GM21381 (cell line): ENCODE data around the gene ZFP28.

Experiments
- ATAC-seq: cut with Tn5 transposase; IDR thresholded peaks from one replicate; pipeline ENCODE4 v1.9.1; 2021; ENCODE audit warnings: mild to moderate bottlenecking, moderate library complexity; ENCODE audit not compliant: unreplicated experiment

ZFP28 gene

DNA sequence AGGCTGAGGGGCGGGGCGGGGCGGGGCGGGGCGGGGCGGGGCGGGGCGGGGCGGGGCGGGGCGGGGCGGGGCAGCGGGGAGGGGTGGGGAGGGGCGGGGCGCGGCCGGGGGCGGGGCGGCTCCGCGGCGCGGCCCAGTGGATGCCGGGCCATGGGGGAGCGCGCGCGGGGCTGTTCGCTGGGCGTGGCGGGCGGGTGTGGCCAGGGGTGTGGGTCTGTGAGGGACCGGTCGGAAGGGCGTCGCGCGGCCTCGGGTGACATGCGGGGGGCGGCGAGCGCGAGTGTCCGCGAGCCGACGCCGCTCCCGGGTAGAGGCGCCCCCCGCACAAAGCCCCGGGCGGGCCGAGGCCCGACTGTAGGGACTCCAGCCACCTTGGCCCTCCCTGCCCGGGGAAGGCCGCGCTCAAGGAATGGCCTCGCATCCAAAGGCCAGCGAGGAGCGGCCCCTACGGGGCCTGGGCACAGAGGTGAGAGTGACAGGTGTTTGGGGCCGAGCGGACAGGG is at the start of gene ZFP28:
Gene ZFP28, plus strand, starts transcription at position 188 of the 503 bp plus-strand sequence. Its CDS starts 71 bp downstream, at position 259.
- peak; percentile 46 for ATAC-seq

DNA sequence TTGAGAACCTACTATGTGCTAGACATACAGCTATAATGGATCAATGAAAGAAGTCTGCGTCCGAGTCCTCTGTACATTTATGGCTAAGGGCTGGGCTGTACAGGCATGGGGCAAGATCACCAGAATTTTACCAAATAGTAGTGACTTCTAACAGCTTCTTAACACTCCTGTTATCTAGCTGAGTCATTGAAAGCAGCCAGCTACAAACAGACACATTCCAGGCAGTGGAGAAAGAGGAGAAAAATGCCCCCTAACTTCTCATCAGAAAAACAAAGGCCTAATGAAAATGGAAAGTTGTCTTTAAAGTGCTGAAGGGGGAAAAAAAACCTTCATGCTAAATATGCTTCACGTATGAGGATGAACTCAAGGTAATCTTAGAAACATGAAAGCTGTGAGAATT is 47.3 kb upstream of the ZFP28 start:
- ATAC-seq, result no peak

- no peak for ATAC-seq
Observed at GRCh38 chr19:56504581-56504980, 34.2 kb upstream of the ZFP28 start.

- no peak for ATAC-seq
Observed at GRCh38 chr19:56507446-56508289, 31.1 kb upstream of the ZFP28 start, which contains the start of gene ZNF471. Gene ZNF471 (plus strand): TSS chr19:56507855. CDS start chr19:56511572, 3,717 bp downstream.

DNA sequence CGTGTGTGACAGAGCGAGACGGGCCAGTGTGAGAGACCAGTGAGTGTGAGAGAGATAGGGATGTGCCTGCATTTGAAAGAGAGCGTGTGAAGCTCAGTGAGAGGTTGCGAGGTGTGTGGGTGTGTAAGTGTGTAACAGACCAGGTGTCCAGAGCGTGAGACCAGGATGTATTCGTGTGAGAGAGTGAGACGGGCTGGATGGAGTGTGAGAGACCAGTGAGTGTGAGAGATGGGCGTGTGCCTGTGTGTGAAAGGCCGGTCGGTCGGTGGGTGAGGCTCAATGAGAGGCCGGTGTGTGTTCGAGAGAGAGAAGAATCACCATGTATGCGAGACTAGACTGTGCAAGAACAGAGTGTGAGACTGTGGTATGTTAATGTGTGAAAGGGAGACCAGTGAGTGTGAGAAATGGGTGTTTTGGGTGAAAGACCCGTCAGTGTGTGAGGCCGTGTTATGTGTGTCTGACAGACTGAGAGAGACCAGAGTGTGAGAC is 30.4 kb upstream of the ZFP28 start:
- ATAC-seq, result no peak

DNA sequence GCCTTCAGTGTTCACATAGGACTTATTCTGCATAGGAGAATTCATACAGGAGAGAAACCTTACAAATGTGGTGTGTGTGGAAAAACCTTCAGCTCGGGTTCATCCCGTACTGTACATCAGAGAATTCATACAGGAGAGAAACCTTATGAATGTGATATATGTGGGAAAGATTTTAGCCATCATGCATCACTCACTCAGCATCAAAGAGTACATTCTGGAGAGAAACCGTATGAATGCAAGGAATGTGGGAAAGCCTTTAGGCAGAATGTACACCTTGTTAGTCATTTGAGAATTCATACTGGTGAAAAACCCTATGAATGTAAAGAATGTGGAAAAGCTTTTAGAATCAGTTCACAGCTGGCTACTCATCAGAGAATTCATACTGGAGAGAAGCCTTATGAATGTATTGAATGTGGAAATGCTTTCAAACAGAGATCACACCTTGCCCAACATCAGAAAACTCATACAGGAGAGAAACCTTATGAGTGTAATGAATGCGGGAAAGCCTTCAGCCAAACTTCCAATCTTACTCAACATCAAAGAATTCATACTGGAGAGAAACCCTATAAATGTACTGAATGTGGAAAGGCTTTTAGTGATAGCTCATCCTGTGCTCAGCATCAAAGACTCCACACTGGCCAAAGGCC is 13.4 kb upstream of the ZFP28 start:
- ATAC-seq, result no peak

- no peak for ATAC-seq
Observed at GRCh38 chr19:56537442-56537841, 1.3 kb upstream of the ZFP28 start.

- ATAC-seq, result peak; percentile 78
Observed at GRCh38 chr19:56538254-56538760, 441 bp upstream of the ZFP28 start.

GRCh38 chr19:56543776-56544175 is 5.0 kb downstream of the ZFP28 start:
- no peak for ATAC-seq

DNA sequence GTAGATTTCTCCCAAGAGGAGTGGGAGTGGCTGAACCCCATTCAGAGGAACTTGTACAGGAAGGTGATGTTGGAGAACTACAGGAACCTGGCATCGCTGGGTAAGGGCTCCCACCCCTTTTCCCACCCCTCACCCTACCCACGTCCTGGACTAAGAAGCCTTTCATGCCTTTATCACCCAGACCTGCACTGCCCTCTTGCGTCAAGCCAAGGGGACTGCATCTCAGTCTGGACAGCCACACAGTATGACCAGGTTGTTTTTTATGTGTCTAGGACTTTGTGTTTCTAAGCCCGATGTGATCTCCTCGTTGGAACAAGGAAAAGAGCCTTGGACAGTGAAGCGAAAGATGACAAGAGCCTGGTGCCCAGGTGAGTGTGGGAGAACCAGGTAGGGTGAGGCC is 8.8 kb downstream of the ZFP28 start:
- ATAC-seq, result no peak

DNA sequence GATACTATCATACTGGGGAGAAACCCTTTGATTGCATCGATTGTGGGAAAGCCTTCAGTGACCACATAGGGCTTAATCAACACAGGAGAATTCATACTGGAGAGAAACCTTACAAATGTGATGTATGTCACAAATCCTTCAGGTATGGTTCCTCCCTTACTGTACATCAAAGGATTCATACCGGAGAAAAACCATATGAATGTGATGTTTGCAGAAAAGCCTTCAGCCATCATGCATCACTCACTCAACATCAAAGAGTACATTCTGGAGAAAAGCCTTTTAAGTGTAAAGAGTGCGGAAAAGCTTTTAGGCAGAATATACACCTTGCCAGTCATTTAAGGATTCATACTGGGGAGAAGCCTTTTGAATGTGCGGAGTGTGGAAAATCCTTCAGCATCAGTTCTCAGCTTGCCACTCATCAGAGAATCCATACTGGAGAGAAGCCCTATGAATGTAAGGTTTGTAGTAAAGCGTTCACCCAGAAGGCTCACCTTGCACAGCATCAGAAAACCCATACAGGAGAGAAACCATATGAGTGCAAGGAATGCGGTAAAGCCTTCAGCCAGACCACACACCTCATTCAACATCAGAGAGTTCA is 15.6 kb downstream of the ZFP28 start:
- ATAC-seq, result no peak

DNA sequence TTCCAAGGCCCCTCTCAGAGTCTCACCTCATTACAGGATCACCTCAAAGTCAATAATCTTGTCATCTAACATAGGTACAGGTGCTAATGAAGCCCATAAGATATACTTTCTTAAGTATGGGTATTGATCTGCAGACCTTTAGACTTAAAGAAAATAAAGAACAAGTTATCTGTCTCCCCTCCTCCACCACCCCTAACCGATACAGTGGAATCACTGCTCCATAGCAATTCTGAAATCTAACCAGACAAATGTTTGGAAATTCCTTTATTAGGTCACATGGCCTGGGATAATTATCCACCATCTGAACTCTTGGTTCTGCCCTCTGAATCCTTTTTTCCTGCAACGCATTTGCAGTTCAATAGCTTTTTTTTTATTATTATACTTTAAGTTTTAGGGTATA is 24.0 kb downstream of the ZFP28 start:
- no peak for ATAC-seq

- ATAC-seq, result peak; percentile 27
Observed at GRCh38 chr19:56566904-56567273, 28.1 kb downstream of the ZFP28 start.

DNA sequence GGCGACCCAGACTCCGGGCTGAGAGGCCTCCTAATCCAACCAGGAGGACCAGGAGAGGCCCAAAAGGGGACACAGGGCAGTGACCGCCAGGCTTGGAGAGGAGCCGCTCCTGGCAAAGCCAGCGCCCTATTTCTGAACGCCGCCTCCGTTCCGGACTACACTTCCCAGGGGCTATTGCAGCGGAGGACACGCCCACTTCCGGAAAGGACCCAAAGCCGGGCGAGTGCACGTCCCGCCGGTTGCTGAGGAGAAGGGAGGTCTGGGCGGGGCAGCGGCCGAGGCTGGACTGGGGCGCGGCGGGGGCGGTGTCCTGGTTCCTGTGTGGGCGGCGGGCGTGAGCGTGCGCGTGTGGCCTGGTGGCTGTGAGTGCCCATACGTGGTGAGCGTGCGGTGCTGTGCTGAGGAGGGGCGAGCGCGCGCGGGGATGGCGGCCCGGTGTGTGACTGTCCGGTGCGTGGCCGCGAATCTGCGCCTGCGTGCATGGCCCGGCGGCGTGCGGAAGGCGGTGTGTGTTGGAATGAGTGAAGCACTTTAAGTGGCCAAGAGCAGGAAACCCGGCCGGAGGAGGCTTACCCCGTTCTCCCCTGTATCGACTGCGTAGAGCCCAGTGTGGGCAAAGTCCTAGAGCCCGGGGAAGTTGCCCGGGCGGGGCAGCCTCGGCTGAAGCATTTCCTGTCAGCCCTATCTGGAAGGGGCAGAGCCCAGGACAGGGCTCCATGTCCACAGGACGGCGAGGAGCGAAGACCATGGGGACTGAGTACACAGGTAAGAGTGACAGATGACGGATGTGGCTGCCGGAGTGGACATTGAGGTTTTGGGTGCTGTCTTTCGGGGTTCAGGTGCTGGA is 28.7 kb downstream of the ZFP28 start, which contains the start of gene ZNF470:
Gene ZNF470, plus strand, starts transcription at position 195 of the 847 bp plus-strand sequence. CDS start 2,844 bp downstream, outside the sequence.
- ATAC-seq, result peak; percentile 96

- no peak for ATAC-seq
Observed at GRCh38 chr19:56572589-56572988, 33.8 kb downstream of the ZFP28 start.

DNA sequence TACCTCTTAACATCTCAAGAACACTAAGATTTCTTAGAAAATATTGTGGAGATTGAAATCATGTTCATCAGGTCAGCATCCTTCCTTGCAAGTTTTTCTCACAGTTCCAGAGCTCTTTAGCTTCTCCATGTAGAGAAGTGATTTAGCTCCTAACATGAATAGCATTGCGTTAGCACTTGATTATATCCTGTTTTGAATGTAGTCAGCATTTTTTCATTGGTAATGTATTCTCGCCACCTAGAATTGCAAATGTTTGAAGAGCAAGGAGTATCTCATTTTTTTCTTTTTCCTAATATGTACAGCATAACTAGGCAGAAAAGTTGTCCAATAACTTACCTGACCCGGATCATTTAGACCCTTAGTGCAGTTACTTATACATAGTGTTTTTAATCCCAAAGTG is 35.2 kb downstream of the ZFP28 start:
- ATAC-seq, result no peak

GRCh38 chr19:56577719-56578602 is 39.2 kb downstream of the ZFP28 start:
- ATAC-seq, result no peak

DNA sequence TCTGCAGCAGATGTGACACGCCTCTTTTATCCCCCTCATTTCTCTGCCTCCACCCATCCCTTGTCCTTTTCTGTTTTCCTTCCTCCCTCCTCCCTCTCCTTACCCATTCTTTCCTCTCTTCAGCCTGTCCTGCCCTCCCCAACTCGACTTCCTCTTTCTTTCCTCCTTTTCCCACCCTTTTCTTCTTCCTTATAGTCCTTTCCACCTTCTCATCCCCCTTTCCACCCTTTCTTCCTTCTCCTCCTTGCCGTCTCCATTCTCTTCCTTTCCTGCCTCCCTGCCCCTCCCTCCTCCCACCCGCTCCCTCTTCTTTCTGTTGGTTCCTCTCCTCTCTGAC is 55.7 kb downstream of the ZFP28 start:
- no peak for ATAC-seq

DNA sequence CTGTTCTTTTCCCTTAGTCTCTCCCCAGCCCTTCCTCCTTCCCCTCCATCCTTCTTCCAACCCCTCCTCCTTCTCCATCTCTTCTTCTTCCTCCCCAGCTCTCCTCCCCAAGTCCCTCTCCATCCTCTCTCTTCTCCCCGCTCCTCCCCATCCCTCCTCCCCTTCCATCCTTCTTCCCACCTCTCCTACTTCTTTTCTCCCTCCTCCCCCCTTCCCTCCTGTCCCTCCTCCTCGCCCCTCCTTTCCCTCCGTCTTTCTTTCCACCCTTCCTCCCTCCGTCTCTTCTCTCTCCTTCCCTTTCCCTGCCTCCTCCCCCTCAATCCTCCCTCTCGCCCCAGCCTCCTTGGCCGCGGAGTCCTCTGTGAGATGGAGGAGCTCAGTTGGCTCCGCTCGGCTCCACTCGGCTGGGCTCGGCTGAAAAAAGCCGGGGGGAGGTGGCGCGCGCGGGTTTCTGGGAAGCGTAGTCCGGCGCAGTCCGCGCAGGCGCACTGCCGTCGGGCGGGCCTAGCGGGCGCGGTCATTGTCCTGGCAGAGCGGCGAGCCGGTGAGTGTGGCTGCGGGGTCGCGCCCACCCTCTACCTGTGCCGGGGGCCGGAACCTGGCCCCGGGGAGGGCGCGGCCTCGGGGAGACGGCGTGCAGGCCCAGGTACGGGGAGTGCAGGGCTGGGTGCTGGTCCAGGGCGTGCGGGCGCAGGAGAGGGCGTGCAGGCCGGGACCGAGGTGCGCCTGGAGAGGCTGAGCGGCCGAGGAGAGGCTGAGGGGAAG is 56.2 kb downstream of the ZFP28 start, which contains the start of gene ZNF71:
Gene ZNF71, plus strand, starts transcription at position 520 of the 765 bp plus-strand sequence. CDS start 6,257 bp downstream, outside the sequence.
- ATAC-seq, result peak; percentile 89
